ENCODE measurements around the gene CACUL1.
"Not testable (repeated sequence)": the region's sequence is repeated elsewhere in the genome, so short reads cannot be mapped to it uniquely, and the experiment has no call there.

The CACUL1 gene

DNA sequence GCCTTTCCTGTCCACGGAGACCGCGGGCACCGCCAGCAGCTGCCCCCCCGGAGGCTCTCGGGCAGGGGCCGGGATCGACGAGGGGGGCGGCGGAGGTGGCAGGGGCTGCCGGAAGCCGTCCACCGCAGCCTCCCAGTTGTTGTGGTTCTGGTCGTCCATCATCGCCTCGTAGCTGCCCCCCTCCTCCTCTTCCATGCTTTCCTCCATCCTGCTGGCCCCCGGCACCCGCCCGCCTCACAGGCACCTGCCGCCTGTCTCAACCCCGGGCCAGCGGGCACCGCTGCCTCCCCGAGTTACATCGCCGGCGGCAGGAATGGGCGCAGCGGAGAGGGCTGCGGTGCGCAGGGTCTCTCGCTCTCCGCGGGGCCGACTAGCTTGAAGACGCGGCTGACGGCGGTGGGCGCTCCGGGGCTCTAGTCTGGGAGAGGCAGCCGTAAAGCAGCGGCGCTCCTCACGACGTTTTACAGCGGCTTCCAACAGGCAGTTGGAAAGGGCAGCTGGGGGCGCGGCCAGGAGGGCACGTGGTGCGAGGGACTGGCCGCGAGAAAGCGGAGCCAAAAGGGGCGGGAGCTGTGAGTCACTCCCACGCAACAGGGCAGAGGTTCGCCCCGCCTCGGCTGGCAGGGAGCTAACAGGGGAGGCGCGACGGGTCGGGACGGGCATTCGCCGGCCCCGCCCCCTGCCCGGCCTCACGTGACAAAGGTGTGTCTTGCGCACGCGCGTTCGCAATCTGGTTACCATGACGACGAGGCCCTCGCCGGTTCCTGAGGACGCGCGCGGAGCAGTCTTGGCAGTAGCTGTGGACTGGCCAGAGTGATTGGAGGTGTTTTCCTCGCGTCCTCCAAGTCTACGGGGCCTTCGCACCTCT is at the start of gene CACUL1:
Gene CACUL1, minus strand, starts transcription at position 415 of the 868 bp plus-strand sequence. Its CDS starts 208 bp downstream, at position 207.
- H3K27me3 ChIP-seq (ENCODE audit: insufficient read depth, low read length): peaks cover 15% of the 10 kb centered on the region
- H3K27ac ChIP-seq (ENCODE audit: low read length): peak within 1 kb of the TSS; percentile 90

GRCh38 chr10:118804262-118804773 is 49.5 kb upstream of the CACUL1 start:
- Histone ChIP-seq H3K27me3 (ENCODE audit: insufficient read depth, low read length) (no peaks in the 10 kb centered on the region), H3K9ac (ENCODE audit: low read depth, low read length) (no peak overlapping the region), H3K9me3 (ENCODE audit: insufficient read depth, low read depth, low read length) (no peaks in the 10 kb centered on the region), H3K36me3 (ENCODE audit: insufficient read depth, low read depth, low read length) (no peaks in the 10 kb centered on the region), H3K27ac (ENCODE audit: low read length) (no peak overlapping the region), H3K4me1 (ENCODE audit: insufficient read depth, low read length) (no peaks in the 10 kb centered on the region), H3K4me3 (ENCODE audit: low read length) (no peak overlapping the region)

More for the DNA sequence above, at the start of gene CACUL1:
- Histone ChIP-seq H3K4me3 (ENCODE audit: low read length) (peak within 1 kb of the TSS; percentile 99), H3K9ac (ENCODE audit: low read depth, low read length) (peak within 1 kb of the TSS; percentile 96), H3K4me1 (ENCODE audit: insufficient read depth, low read length) (peaks cover 8% of the 10 kb centered on the region), H3K9me3 (ENCODE audit: insufficient read depth, low read depth, low read length) (no peaks in the 10 kb centered on the region), H3K36me3 (ENCODE audit: insufficient read depth, low read depth, low read length) (no peaks in the 10 kb centered on the region)

GRCh38 chr10:118802126-118802793 is 47.5 kb upstream of the CACUL1 start:
- Histone ChIP-seq H3K4me3 (ENCODE audit: low read length) (no peak overlapping the region), H3K27me3 (ENCODE audit: insufficient read depth, low read length) (no peaks in the 10 kb centered on the region), H3K4me1 (ENCODE audit: insufficient read depth, low read length) (no peaks in the 10 kb centered on the region), H3K9ac (ENCODE audit: low read depth, low read length) (no peak overlapping the region), H3K9me3 (ENCODE audit: insufficient read depth, low read depth, low read length) (no peaks in the 10 kb centered on the region), H3K36me3 (ENCODE audit: insufficient read depth, low read depth, low read length) (no peaks in the 10 kb centered on the region), H3K27ac (ENCODE audit: low read length) (no peak overlapping the region)

DNA sequence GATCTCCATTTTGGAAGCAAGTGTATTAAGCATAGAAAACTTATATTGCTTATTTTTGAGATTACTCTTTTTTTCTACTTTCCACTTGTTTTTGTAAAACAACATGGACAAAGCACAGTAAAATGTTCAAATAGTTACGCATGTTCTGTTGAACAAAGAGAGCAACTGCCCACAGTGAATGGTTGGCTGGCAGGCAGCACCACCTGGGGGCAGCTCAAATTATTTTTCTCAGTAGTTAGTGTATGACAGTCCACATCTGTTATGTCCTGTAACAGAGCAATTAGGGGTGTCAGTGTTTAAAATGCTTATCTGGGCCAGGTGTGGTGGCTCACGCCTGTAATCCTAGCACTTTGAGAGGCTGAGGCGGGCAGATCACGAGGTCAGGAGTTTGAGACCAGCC is 46.1 kb upstream of the CACUL1 start:
- H3K27ac ChIP-seq (ENCODE audit: low read length): no peak overlapping the region
- H3K36me3 ChIP-seq (ENCODE audit: insufficient read depth, low read depth, low read length): no peaks in the 10 kb centered on the region
- H3K27me3 ChIP-seq (ENCODE audit: insufficient read depth, low read length): no peaks in the 10 kb centered on the region
- H3K9ac ChIP-seq (ENCODE audit: low read depth, low read length): no peak overlapping the region
- no peaks in the 10 kb centered on the region for H3K9me3 ChIP-seq (ENCODE audit: insufficient read depth, low read depth, low read length)
- no peaks in the 10 kb centered on the region for H3K4me1 ChIP-seq (ENCODE audit: insufficient read depth, low read length)
- H3K4me3 ChIP-seq (ENCODE audit: low read length): no peak overlapping the region

DNA sequence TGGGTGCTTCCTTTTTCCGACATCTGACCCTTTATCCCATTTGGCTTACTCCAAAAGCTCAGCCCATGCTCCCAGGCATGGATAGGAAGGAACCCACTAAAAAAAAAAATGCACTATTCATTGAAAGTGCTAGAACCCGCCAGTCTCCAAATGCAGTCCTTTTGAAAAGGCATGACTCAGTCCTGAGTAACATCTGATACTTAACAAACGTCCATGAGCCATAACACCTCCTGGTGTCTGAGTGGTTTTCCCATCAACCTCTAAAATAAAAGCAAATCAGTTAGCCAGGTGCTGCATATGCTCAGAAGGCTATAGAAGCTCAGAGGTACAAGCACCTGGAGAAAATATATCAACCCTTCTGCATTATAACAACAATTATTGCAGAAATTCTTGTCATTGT is 45.0 kb upstream of the CACUL1 start:
- no peak overlapping the region for H3K27ac ChIP-seq (ENCODE audit: low read length)
- no peaks in the 10 kb centered on the region for H3K4me1 ChIP-seq (ENCODE audit: insufficient read depth, low read length)
- H3K27me3 ChIP-seq (ENCODE audit: insufficient read depth, low read length): no peaks in the 10 kb centered on the region
- no peaks in the 10 kb centered on the region for H3K9me3 ChIP-seq (ENCODE audit: insufficient read depth, low read depth, low read length)
- H3K36me3 ChIP-seq (ENCODE audit: insufficient read depth, low read depth, low read length): no peaks in the 10 kb centered on the region
- H3K9ac ChIP-seq (ENCODE audit: low read depth, low read length): no peak overlapping the region
- no peak overlapping the region for H3K4me3 ChIP-seq (ENCODE audit: low read length)

GRCh38 chr10:118798231-118798662 is 43.5 kb upstream of the CACUL1 start:
- Histone ChIP-seq H3K27ac (ENCODE audit: low read length) (no peak overlapping the region), H3K4me3 (ENCODE audit: low read length) (no peak overlapping the region)

DNA sequence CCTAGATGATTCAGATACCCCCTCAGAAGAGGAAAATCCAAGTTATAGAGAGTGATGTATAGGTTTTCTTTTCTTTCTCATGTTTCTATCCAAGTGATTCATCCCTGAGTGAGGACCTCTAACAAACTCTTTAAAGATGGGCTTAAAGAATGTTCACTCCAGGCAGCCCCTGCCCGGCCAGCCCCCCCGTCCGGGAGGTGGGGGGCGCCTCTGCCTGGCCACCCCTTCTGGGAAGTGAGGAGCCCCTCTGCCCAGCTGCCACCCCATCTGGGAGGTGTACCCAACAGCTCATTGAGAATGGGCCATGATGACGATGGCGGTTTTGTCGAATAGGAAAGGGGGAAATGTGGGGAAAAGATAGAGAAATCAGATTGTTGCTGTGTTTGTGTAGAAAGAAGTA is 40.2 kb upstream of the CACUL1 start:
- not testable (repeated sequence) for H3K27me3 ChIP-seq (ENCODE audit: insufficient read depth, low read length); H3K4me3 ChIP-seq (ENCODE audit: low read length); H3K9me3 ChIP-seq (ENCODE audit: insufficient read depth, low read depth, low read length); H3K36me3 ChIP-seq (ENCODE audit: insufficient read depth, low read depth, low read length); H3K4me1 ChIP-seq (ENCODE audit: insufficient read depth, low read length); H3K9ac ChIP-seq (ENCODE audit: low read depth, low read length); H3K27ac ChIP-seq (ENCODE audit: low read length)

More at GRCh38 chr10:118798231-118798662, 43.5 kb upstream of the CACUL1 start:
- H3K36me3 ChIP-seq (ENCODE audit: insufficient read depth, low read depth, low read length): no peaks in the 10 kb centered on the region
- no peaks in the 10 kb centered on the region for H3K4me1 ChIP-seq (ENCODE audit: insufficient read depth, low read length)
- H3K9ac ChIP-seq (ENCODE audit: low read depth, low read length): no peak overlapping the region
- no peaks in the 10 kb centered on the region for H3K9me3 ChIP-seq (ENCODE audit: insufficient read depth, low read depth, low read length)
- H3K27me3 ChIP-seq (ENCODE audit: insufficient read depth, low read length): no peaks in the 10 kb centered on the region

DNA sequence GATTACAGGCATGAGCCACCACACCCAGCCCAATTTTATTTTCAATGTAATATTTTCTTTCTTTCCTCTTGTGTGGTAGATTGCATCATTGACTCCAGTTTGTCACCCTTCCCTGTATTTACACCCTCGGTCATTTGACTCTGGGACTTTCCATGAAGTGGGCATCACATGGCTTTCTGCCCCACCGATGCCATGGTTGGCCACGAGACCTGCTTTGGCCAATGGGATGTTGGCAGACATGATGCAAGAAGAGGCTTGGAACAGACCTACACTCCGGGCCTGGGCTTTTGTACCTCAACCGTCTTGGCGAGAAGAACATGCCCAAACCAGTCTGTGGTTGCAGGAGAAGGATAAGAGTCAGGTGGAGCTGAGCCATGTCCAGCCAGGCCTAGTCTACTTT is 38.8 kb upstream of the CACUL1 start:
- Histone ChIP-seq H3K36me3 (ENCODE audit: insufficient read depth, low read depth, low read length) (no peaks in the 10 kb centered on the region), H3K9me3 (ENCODE audit: insufficient read depth, low read depth, low read length) (no peaks in the 10 kb centered on the region), H3K27ac (ENCODE audit: low read length) (no peak overlapping the region), H3K4me1 (ENCODE audit: insufficient read depth, low read length) (no peaks in the 10 kb centered on the region), H3K9ac (ENCODE audit: low read depth, low read length) (no peak overlapping the region), H3K27me3 (ENCODE audit: insufficient read depth, low read length) (no peaks in the 10 kb centered on the region), H3K4me3 (ENCODE audit: low read length) (no peak overlapping the region)

GRCh38 chr10:118792526-118792925 is 37.8 kb upstream of the CACUL1 start:
- no peaks in the 10 kb centered on the region for H3K9me3 ChIP-seq (ENCODE audit: insufficient read depth, low read depth, low read length)
- no peaks in the 10 kb centered on the region for H3K4me1 ChIP-seq (ENCODE audit: insufficient read depth, low read length)
- H3K9ac ChIP-seq (ENCODE audit: low read depth, low read length): no peak overlapping the region
- no peak overlapping the region for H3K27ac ChIP-seq (ENCODE audit: low read length)
- H3K4me3 ChIP-seq (ENCODE audit: low read length): no peak overlapping the region
- no peaks in the 10 kb centered on the region for H3K36me3 ChIP-seq (ENCODE audit: insufficient read depth, low read depth, low read length)
- H3K27me3 ChIP-seq (ENCODE audit: insufficient read depth, low read length): no peaks in the 10 kb centered on the region

DNA sequence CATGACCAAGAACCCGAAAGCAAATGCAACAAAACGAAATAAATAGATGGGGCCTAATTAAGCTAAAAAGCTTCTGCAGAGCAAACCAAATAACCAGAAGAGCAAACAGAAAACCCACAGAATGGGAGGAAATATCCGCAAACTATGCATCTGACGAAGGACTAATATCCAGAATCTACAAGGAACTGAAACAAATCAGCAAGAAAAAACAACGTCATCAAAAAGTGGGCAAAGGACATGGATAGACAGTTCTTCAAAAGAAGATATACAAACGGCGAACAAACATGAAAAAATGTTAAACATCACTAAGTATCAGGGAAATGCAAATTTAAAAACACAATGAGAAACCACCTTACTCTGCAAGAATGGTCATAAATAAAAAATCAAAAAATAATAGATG is 35.3 kb upstream of the CACUL1 start:
- Histone ChIP-seq H3K9ac (ENCODE audit: low read depth, low read length) (no peak overlapping the region), H3K27ac (ENCODE audit: low read length) (no peak overlapping the region)

DNA sequence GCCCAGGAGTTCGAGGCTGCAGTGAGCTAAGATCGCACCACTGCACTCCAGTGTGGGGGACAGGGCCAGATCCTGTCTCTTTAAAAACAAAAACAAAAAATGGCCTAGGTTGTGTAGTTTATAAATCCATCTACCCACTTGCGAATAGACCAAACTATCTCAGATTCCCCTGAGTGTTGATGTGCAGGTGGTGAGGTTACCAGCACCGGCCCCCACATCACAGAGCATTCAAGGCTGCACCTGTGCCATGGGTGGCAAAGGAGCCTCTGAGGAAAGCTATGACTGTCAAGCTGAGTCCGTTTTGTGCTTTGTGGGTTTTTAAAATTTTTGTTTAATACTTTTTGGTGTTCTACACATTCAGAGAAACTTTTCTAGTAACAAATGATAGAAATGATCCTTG is 30.8 kb upstream of the CACUL1 start:
- Histone ChIP-seq H3K4me1 (ENCODE audit: insufficient read depth, low read length) (no peaks in the 10 kb centered on the region), H3K27ac (ENCODE audit: low read length) (no peak overlapping the region), H3K4me3 (ENCODE audit: low read length) (no peak overlapping the region), H3K9me3 (ENCODE audit: insufficient read depth, low read depth, low read length) (no peaks in the 10 kb centered on the region), H3K36me3 (ENCODE audit: insufficient read depth, low read depth, low read length) (no peaks in the 10 kb centered on the region), H3K9ac (ENCODE audit: low read depth, low read length) (no peak overlapping the region), H3K27me3 (ENCODE audit: insufficient read depth, low read length) (no peaks in the 10 kb centered on the region)

More for the DNA sequence above, 35.3 kb upstream of the CACUL1 start:
- H3K9me3 ChIP-seq (ENCODE audit: insufficient read depth, low read depth, low read length): no peaks in the 10 kb centered on the region
- H3K4me3 ChIP-seq (ENCODE audit: low read length): no peak overlapping the region
- no peaks in the 10 kb centered on the region for H3K27me3 ChIP-seq (ENCODE audit: insufficient read depth, low read length)
- no peaks in the 10 kb centered on the region for H3K4me1 ChIP-seq (ENCODE audit: insufficient read depth, low read length)
- H3K36me3 ChIP-seq (ENCODE audit: insufficient read depth, low read depth, low read length): no peaks in the 10 kb centered on the region

All from iPS-20b (cell line).